GM18526 (cell line): ENCODE data around the gene CHRM1.

Source experiments
- POLR2A ChIP-seq: IDR thresholded peaks from 3 replicates; pipeline ENCODE4 v1.6.1; 2011; ENCODE audit not compliant: insufficient read length; ENCODE audit errors: extremely low read depth

Gene CHRM1

DNA sequence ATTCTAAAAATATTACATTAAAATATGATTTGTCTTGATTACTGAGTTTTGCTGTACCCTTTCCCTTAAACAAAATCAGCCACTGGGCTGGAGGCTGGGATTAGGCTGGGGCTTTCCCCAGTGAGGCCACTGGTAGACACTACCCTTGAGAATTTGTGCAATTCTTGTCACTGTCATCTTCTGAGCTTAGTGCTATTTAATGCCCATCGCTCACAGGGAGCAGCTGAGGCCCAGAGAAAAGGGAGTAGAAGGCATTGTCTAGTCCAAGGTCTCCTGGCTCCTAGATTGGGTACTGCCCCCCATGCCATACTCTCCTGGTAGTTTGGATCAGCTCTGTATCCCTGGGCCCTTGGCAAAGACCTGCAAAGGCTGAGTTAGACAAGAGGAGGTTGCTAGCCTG, 6.7 kb downstream of the CHRM1 start:
- TF ChIP-seq POLR2A = no peak

DNA sequence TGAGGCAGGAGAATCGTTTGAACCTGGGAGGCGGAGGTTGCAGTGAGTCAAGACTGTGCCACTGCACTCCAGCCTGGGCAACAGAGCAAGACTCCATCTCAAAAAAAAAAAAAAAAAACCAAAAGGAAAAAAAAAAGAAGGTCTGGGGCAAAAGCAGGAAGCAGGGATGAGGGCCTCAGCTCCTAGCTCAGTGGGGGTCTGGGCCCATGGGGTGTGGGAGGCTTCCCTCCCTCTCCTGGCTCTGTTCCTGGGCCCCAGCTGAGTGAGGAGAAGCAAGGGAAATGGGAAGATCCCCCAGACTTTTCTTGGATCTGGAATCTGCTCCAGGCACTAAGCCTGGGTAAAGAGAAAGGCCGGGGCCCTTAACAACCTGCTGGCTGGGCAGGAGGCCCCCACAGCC, 8.9 kb downstream of the CHRM1 start:
- TF ChIP-seq POLR2A = no peak

DNA sequence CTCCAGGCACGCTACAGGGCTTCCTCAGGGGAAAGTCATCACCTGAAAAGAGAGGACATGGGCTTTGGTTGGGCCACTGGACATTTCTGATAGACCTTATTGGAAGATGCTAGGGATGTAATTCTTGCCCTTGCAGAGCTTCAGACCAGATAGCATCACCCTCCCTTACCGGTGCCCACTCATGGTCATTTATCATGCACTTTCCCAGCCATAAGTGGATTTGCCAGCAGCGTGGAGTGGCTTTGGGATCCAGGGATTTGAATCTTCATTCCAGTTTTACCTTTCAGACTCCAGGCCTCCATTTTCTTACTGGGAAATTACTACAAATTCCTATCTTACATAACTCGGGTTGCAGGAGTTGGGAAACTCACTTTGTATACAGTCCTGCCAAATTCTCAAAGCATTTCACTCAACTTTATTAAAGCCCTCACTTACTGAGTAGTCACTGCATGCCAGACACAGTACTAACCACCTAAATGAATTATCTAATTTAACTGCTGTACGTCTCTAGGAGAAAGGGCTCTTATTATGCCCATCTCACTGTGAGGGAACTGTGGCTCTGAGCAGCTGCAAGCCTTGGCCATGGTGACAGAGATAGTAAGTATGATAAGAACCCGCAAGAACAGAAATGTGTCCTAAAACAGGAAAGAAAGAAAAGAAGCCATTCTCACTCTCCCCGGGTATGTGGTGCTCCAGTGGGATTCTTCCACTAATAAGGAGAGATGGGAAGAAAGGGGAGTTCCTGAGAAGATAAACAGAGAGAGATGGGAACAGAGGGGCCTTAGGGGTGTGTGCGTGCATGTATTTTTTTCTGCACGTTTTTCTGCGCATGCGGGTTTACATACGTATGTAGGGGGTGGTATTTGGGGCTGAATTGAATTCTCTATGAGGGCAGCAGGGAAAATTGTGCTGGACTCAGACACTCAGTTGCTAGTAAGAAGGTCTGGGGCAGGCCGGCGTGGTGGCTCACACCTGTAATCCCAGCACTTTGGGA, 9.7 kb downstream of the CHRM1 start:
- no peak for TF ChIP-seq POLR2A

DNA sequence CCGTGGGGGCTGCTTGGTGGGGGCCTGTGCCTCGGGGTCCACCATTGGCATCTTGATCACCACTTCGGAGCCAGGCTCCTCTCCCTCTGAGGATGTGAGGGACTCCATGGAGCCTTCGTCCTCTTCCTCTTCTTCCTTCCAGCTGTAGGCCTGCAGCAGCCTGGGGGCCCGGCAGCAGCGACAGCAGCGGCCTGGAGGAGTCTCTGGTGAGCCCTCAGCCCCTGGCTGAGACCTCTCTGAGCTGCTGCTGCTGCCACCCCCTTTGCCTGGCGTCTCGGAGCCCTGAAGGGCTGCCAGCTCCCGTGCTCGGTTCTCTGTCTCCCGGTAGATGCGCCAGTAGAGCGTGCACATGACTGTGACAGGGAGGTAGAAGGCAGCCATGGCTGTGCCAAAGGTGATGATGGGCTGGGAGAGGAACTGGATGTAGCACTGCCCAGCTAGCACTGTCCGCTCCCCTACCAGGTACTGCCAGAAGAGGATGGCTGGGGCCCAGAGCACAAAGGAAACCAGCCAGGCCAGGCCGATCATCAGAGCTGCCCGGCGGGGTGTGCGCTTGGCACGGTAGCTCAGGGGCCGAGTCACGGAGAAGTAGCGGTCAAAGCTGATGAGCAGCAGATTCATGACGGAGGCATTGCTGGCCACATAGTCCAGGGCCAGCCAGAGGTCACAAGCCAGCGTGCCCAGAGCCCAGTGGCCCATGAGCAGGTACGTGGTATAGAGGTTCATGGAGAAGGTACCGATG, 10.9 kb downstream of the CHRM1 start:
- no peak for TF ChIP-seq POLR2A

DNA sequence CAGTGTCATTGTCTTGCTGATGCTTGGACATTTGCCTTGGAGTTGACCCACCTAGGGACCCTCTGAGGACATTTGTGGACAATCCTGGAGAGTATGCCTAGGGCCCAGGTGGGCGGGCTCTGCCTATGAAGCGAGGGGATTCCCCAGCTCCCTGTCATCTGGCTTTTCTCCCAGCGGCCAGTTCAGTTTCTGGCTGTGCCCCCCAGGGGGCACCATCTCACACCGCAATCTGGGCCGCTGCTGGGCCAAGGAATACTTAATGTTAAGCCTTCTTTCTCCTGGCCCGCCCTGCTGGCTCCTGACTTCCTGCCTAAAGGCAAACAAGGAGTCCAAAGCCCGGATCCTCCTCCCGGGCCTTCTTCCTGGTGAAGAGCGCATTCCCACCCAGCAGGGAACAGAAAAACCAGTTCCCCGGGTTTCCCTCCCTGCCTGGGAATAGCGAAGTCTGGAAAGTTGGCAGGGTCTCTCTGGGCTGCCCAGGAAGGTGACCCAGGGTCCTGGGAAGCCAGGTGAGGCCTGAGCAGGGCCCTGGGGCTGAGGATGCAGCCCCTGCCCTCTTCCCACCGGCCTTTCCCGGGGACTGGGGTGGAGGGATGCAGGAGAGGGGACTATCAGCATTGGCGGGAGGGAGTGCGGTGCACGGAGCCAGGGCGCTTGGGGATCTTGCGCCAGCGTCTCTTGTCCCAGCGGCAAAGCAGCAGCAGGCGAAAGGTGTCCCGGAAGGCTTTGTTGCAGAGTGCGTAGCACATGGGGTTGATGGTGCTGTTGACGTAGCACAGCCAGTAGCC, 11.9 kb downstream of the CHRM1 start:
- TF ChIP-seq POLR2A = no peak

DNA sequence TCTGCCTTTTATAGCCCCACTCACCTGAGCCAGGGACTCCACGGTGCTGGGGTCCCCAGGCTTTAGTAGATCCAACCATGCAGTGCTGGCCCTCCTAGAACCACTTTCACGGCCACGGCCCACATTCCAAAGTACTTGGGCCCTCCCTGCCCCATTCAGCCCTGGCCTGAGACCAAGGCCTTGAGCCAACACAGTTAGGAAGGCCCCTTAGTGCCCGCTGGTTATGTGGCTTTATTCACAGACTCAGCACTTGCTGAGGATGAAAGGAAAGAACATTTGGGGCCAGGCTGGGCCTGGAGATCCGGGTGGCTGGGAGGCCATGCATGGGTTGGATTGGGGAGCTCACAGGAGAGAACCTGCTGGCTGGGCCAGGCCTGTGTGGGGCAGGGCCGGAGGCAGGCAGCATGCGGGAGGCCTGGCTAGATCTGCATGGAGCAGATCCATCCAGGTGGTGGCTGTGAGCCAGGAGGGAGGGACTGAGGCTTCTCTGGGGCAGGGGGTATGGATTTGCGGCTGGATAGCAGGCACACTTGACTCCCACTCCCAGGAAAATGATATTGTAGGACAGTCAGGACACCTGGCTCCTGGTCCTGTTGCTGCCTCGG, 12.6 kb downstream of the CHRM1 start:
- no peak for TF ChIP-seq POLR2A

DNA sequence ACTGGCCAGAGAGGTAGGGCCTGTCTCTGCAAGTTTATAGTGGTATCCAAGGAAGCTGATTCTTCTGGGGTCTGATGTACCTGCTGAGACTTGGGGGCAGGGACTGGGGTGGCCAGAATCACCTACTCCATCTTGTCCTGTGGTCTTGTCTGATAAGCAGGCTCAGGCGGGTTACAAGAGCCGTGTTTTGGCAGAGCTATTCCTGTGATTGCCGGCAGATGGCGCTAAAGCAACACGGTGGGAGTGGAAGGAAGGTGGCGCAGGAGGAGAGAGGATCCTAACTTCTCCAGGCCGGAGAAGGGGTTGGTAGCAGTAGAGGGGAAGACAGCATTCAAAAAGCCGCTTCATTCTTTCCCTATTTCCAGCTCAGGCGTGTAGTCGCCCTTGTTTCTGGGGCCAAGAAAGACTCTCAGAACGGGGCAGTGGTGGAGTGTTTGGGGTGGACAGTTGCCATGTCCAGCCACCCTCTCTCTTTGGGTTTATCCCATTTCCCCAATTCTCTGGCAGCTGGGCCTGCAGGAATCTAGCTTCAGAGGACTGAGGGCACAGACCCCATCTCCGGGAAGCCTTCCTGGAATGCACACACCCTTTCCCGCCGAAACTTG, 15.1 kb downstream of the CHRM1 start:
- TF ChIP-seq POLR2A = no peak

DNA sequence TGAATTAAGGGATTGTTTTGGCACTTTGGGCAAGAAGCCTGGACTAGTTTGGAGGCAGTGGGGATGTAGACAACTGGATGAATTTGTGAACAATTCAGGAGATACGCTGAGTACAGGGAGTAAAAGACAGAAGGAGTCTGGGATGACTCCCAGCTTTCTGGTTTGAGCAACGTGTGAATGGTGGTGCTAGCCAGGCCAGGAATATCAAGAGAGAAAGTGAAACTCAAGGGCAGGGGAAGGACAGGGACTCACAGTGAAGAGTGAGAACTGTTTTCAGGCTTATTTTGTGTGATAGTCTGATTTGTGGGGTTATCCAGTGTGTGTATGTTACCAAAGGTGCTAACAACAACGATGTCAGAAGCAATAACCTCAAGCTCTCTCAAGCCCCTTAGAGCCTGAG, 15.9 kb downstream of the CHRM1 start:
- no peak for TF ChIP-seq POLR2A

DNA sequence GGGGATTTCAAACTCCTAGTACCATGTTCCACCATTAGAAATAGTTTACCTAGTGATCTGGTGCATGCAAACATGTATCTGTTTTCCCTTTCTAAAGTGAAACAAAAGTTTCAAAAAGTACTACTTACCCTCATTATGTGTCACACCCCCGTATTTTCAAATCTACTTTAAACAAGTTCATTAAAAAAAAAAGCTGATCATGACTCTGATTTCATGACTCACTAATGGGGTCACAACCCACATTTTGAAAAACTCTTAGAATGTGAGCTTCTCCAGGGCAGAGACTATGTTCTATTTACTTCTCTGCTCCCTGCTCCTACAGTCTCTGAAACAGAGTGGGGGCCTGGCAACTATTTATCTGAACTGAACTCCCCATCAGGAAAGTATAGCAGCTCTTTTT, 18.2 kb downstream of the CHRM1 start:
- no peak for TF ChIP-seq POLR2A

DNA sequence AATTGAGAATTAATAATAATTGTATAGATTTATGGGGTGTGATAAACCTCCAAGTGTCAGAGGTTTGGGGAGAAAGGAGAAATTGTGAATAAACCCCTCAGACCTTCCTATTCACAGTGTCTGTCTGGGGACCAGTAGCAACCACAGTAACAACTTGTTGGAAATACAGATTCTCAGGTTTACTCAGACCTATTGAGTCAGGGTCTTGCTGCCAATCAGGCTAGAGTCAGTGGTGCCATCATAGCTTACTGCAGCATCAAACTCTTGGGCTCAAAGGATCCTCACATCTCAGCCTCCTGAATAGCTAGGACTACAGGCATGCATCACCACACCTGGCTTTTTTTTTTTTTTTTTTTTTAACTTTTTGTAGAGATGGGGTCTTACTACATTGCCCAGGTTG, 23.1 kb downstream of the CHRM1 start:
- TF ChIP-seq POLR2A = no peak

DNA sequence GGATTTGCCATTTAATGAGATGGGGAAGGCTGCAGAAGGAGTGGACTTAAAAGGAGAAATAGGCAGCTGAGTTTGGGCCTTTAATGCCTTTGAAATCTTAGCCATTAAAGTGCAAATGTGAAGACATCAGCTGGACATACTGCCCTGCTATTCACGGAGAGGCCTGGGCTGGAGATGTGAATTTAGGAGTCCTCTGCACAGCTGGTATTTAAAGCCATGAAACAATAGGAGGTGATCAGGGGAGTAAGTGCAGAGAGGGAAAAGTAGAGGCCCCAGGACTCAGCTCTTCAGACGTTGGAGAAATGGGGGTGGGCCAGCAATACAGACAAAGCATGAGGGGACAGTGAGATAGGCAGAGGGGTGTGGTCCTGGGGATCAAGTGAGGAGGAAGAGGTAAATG, 23.9 kb downstream of the CHRM1 start:
- TF ChIP-seq POLR2A = no peak

DNA sequence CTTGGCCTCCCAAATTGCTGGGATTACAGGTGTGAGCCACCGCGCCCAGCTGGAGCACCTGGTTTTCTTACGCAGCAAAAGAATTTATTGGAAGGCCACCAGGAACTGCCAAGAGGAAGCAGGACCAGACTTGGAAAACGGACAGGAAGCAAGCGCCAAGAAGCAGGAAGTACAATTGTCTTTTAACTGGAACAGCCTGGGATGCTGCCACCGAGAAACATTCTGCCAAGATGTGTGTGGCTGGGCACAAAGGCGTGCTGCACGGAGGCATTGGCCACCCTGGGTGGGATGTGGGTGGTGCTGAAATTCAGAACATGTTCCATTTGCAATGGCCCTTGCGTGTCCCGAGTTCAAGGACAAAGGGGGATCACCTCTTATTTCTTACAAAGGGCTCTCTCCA, 25.1 kb downstream of the CHRM1 start:
- no peak for TF ChIP-seq POLR2A

DNA sequence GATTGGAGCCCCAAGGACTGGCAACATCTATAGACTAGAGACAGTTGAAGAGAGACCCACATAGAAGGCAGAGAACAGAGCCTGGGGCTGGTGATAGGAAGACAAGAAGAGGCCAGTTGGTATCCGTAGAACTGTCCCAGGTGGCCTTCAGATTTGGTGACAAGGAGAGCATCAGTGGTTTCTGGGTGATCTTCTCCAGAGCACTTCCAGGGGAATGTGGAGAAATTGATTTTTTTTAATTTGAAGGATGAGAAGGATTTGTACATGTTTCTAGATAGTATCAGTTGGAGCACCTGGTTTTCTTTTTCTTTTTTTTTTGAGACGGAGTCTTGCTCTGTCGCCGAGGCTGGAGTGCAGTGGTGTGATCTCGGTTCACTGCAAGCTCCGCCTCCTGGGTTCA, 25.7 kb downstream of the CHRM1 start:
- no peak for TF ChIP-seq POLR2A

DNA sequence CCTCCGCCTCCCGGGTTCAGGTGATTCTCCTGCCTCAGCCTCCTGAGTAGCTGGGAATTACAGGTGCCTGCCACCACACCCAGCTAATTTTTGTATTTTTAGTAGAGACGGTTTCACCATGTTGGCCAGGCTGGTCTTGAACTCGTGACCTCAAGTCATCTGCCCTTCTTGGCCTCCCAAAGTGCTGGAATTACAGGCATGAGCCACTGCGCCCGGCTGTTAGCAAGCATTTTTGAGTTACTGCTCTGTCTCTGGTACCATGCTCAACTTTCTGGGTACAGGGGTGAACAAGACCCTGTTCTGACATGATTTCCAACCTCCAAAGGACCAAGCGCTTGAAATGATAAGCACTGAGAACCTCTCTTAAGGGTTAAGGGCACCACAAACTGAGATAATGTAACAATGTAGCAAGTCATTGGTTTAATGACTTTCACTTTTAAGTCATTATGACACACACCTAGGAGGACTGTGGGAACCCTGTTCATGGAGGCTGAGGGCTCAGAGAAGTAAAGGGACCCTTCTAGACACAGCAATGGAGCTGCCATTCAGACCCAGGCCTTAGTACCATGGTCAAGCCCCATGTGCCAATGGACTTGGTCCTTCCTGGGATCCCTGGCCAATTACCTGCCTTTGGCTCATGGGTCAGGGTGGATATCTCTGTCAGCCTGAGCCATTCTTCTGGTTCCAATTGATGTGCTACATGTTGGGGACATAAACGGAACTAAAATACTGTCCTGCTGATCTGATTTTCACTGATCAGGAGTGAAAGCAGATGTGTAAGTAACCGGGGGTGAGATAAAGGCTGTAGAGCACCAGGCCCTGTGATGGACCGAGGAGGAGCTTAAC, 28.9 kb downstream of the CHRM1 start:
- no peak for TF ChIP-seq POLR2A
